Left forelimb (tissue), 1 donor: ENCODE measurements around the gene SLC12A8.
A peak's percentile ranks its signal among the peaks of the same experiment; 100 is the strongest.

Source experiments
- DNase-seq: peaks from one replicate; pipeline ENCODE4 v3.0.0-alpha.2; 2018; ENCODE audit warnings: low spot score

The SLC12A8 gene

DNA sequence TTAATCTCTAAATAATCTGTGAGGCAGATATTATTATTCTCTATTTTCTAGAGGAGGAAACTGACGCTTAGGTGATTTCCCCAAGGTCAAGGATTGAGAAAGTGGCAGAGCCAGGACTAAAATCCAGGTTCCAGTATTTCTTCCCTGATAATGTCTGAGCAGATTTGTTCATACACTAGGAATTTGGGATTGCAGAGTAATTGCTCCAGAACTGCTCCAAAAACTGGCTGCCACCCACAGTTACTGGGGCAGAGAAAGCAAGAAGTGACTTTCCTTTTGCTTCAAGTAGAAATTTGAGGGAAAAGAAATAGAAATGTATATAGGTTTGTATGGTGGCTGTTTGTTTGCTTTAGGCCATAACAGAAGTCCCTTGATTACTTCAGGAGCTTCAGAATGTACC is 60.6 kb downstream of the SLC12A8 start:
- no peak for DNase-seq

GRCh38 chr3:125151442-125151817 is 61.1 kb downstream of the SLC12A8 start:
- DNase-seq: peak; percentile 17

DNA sequence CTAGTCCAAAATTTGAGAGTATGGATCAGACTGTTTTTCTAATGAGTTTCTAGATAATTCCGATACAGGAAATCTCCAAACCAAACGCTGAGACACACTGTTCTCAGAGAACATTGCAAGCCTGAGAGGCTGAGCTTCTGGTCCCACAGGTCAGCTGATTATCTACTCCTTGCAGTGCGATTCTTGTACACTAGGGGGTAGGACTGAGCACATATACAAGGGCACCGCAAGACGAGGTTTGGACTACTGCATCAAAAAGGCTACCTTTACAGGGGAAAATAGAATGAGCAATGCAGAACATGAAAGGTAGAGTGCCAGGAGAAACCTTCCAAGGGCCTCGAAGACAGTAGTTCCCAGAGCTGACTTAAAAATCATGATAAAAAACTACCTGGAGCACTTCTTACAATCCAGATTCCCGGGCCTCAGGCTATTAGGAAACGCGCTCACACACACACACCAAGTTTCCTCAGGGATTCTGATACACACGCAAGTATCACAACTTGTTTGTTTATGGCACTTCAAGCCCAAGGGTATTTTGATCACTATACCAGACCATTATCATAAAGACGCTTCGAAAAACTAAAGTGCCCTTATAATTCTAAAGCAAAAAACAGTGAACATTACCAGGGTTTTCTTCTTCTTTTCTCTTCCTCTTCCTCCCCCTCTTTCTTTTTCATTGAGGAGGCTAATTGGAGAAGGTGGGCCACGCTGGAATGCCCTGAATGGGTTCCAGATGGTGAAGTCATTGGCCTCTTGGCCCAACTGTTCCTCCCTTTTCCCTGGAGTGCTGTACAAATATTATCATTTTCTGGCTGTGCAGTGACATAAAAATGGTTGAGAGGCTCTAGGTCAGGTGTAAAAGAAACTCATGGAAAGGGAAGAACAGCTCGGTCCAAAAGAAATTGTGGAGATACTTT is 61.8 kb downstream of the SLC12A8 start:
- peak; percentile 34 for DNase-seq

DNA sequence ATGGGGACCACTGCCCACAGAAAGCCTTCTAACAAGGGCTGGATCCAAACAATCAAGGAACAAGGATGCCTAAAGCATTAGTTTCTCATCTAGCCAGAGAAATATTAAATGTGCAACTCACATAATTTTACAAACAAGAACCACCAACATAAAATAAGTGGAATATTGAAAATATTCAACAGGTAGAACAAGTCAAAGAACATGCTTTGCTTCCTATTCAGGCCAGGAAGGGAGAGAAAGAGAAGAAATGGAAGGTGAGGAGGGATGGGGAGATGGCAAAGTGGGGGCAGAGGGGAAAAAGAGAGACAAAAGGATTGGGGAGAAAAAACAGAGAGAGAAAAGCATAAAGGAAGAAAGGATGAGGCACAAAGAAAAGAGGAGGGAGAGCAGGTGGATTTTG is 63.1 kb downstream of the SLC12A8 start:
- DNase-seq: no peak

GRCh38 chr3:125148836-125149235 is 63.7 kb downstream of the SLC12A8 start:
- DNase-seq: no peak

GRCh38 chr3:125148016-125148812 is 64.3 kb downstream of the SLC12A8 start:
- no peak for DNase-seq

GRCh38 chr3:125147491-125147820 is 65.1 kb downstream of the SLC12A8 start:
- no peak for DNase-seq

DNA sequence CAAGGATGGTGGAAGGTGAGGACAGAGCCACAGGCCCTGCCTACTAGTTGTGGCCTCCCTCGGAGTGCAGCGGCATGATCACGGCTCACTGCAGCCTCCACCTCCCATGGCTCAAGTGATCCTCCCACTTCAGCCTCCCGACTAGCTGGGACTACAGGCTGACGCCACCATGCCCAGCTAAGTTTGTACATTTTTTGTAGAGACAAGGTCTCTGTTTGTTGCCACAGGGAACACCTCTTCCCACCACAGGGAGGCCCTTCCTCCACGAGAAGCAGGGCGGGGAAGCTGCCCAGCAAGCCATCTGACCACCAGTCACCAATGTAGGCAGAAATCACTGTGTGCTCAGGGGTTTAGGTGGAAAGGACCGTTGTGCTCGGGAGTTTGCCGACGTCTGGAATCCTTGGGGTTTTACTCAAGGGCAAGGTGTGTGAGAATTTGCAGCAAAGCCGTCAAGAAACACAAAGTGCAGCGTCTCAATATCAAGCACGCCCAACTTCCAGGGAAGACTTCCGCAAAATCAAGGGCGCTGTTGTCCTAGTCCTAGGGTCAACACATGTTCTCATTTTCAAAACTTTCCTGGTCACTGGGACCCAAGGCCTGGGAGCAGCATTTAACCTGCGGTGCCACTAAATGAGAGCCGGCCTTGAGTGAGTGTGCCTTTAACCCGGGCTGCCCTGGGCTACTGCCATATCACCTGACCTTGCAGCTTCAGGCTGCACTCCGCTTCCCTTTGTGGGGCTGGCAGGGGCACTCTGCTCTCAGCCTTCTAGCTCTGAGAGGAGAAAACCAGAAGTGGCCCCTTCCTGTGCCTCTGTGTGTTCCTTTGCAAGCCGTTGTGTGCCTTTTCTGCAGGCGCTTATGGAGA is 65.7 kb downstream of the SLC12A8 start:
- DNase-seq: no peak

DNA sequence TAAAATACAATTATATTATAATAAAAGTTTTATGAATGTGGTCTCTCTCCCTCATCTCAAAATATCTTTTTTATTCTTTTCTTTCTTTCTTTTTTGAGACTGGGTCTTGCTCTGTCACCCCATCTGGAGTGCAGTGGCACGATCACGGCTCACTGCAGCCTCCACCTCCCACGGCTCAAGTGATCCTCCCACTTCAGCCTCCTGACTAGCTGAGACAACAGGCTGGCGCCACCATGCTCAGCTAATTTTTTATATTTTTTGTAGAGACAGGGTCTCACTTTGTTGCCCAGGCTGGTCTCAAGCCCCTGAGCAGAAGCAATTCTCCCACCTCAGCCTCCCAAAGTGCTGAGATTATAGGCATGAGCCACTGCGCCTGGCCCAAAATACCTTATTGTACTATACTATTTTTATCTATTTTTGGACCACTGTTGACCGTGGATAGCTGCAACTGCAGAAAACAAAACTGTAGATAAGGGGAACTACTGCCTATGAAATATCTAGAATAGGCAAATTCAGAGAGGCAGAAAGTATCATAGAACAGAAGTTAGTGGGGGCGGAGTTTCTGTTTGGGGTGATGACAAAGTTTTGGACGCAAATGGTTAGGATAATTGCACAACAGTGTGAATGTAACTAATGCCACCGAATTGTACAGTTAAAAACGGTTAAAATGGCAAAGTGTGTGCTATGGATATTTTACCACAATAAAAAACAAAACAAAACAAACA is 66.6 kb downstream of the SLC12A8 start:
- no peak for DNase-seq

DNA sequence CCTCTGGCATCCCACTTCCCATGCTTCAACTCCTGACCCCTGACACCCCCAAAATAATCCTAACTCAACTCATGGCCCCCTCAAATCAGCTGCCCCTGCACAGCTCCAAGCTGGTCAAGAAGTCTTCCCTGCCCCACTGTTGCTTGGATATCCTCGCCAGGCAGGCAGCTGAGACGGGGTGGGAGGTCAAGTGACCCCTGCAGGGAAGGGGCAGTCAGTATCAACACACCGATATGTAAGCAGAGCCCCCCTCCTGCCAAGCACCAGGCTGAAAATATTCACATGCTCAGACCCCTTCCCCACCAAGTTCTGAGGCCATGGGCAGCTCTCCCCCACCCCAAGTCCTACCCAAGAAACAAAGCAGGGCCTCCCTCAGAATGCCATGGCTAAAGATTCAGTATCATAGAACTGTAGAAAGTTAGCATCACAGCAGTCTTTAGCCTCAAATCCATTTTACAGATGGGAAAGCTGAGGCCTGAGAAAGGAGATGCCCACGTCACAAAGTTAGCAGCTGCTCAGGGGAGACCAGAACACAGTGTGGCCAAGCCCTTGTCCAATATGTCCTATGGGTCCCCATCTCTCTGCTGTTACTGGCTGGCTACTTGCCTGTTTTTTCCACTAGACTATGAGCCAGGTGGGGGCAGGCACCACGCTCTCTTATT is 67.8 kb downstream of the SLC12A8 start:
- DNase-seq: no peak

- no peak for DNase-seq
These were observed 68.4 kb downstream of the SLC12A8 start for GRCh38 chr3:125143982-125144652.

DNA sequence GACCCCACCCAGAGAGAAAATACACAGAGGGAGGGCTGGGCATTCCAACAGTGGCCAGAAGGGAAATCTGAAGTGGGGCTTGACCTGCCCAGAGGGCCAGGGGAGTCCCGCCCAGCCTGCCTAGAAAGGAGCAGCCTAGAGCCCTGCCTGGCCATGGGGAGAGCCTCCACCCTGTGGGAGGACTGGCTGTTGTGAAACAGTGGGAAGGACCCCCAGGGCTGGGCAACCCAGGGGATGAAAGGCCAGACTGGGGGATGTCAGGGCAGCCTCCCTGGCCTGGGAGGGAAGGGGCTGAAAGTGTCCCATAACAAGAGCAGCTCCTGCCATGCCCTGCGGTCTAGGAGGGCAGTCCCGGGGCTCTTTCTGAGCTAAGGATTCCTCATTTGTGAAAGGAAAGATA is 69.0 kb downstream of the SLC12A8 start:
- no peak for DNase-seq

- DNase-seq: no peak
These were observed 69.6 kb downstream of the SLC12A8 start for GRCh38 chr3:125142940-125143339.

- no peak for DNase-seq
These were observed 70.1 kb downstream of the SLC12A8 start for GRCh38 chr3:125142420-125142778.

- no peak for DNase-seq
These were observed 70.7 kb downstream of the SLC12A8 start for GRCh38 chr3:125141596-125142419.

- DNase-seq: no peak
These were observed 71.5 kb downstream of the SLC12A8 start for GRCh38 chr3:125140818-125141595.

DNA sequence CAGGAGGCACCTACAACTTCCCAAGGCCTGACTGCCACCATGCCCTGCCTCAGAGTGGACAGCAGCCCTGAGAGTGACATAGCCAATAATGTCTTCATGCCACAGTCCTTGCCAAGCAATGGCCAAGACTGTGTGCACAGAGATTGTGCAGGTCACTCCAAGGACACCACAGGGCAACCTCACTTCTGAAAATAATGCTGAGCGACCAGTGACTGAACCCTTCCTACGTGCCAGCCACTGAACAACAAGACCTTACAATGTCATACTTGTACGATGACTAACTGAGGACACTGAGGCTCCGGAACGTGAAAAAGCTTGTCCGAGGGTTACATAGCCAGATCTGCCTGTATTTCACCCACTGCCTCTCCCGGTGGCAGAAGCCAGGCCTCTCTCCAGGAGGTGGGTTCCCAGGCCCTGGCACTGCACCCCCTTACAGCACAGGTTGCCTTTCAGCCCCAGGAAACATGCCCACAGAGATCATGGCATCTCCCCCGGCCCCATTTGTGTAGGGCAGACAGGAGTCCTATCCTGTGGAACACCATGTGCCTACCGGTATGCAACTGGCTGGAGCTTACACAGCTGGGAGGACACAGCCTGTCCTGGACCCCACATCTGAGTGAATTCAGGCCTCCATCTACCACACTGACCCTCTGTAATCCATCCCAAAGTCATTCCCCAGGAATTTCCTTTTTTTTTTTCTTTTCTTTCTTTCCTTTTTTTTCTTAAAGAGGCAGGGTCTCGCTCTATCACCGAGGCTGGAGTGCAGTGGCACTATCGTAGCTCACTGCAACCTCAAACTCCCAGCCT is 72.3 kb downstream of the SLC12A8 start:
- no peak for DNase-seq

- DNase-seq: no peak
These were observed 73.2 kb downstream of the SLC12A8 start for GRCh38 chr3:125139386-125139785.
